ENCODE measurements around the gene BICRA. TPM values are rescaled to one million over a fixed set of nuclear protein-coding genes. Genes with fewer than 3 reads are reported as not detected.
"Not testable (repeated sequence)": the region's sequence is repeated elsewhere in the genome, so short reads cannot be mapped to it uniquely, and the experiment has no call there.

BICRA gene
- total RNA-seq, 1 donor from 2014 or later = 6.7 TPM

DNA sequence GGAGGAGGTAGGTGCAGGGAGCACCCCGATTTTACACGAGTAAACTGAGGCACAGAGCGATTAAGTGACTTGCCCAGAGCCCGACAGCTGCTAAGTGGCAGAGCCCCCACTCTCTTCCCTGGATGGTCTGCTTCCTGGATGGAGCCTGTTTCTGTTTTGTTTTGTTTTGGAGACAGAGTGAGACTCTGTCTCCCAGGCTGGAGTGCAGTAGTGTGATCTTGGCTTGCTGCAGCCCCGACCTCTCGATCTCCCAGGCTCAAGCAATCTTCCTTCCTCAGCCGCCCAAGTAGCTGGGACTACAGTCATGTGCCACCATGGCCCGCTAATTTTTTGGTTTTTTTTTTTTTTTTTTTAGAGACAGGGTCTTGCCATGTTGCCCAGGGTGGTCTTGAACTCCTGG, 17.3 kb downstream of the BICRA start:
- no peak for ATAC-seq
- DNase-seq (ENCODE audit: low spot score) = no peak

DNA sequence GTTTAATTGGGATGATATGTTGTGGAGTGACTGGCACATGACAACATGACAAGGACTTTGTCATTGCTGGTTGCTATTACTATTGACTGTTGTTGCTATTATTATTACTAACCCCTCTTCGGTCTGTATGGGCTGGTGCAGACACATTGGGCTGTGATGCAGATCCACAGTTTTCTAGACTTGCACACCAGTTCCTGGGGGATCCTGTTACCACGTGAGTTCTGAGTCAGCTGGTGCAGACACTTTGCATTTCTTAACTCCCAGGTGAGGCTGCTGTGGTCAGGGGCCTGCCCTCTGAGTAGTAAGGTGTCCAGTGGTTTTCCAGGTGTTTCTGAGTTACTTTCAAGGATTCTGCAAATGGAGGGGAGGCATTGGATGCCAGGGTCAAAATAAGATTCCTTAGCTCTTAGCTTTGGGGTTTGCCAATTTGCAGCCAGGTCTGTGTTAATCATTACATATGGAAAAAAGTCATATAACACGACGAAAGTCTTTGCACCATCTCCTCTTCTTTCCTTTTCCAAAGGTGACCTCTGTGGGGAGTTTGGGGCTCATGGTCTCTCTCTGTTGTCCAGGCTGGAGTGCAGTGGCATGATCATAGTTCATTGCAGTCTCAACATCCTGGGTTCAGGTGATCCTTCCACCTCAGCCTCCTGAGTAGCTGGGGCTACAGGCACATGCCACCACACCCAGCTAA, 19.3 kb downstream of the BICRA start:
- no peak for DNase-seq (ENCODE audit: low spot score)
- ATAC-seq = no peak

DNA sequence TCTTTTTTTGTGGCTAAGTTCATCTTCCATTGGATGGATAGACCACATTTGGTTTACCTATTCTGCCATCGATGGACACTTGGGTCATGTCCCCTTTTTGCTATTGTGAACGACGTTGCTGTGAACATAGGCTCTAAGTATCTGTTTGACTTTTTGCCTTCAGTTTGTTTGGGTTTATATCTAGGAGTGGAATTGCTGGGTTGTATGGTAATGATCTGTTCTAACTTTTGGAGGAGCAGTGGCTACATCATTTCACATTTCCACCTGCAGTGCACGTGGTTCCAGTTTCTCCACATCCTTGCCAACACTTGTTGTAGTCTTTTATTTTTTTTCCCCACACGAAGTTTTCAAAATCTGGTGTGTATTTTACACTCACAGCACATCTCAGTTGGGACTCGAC, 21.7 kb downstream of the BICRA start:
- no peak for DNase-seq (ENCODE audit: low spot score)
- no peak for ATAC-seq

GRCh38 chr19:47631681-47632446, 22.9 kb downstream of the BICRA start:
- DNase-seq (ENCODE audit: low spot score) (no peak), ATAC-seq (peak; percentile 9)

DNA sequence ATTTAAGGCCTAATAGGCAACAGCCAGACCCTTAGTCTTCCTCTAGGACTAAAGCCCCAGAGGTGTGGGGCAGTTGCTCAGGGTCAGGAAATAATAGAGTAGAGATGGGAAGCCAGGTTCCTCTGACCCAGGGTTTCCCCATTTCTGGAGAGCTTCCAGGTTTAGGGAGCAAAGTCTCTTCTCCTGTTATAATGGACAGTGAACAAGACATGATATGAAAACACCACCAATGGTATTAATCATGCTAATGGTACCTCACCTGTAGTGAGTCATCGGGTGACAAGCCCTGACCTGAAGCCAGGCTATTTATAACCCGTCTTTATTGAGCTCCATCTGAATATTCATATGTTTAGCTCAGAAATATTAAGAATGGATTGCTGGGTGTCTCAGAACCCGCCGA, 24.6 kb downstream of the BICRA start:
- DNase-seq (ENCODE audit: low spot score) = no peak
- peak; percentile 88 for ATAC-seq

DNA sequence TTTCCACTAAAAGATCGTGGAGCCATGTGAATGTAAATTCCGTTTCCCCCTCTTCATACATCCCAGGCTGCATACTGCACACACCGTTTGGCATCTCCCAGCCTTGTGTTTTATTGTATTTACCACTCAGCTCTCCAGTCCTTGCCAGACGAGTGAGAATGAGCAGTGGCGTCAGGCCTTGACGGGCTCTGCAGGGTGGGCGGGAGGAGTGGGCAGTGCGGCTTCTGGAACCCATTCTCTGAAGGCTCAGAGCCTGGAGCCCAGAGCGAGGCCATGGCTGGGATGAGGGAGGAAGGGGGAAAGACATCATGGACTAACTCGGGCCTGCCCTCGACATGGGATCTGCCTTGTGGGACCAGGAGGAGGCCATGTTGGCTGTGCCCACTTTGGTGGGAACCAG, 25.1 kb downstream of the BICRA start:
- ATAC-seq (no peak), DNase-seq (ENCODE audit: low spot score) (no peak)

GRCh38 chr19:47635152-47635754, 26.3 kb downstream of the BICRA start:
- DNase-seq (ENCODE audit: low spot score) = not testable (repeated sequence)
- peak; percentile 46 for ATAC-seq

DNA sequence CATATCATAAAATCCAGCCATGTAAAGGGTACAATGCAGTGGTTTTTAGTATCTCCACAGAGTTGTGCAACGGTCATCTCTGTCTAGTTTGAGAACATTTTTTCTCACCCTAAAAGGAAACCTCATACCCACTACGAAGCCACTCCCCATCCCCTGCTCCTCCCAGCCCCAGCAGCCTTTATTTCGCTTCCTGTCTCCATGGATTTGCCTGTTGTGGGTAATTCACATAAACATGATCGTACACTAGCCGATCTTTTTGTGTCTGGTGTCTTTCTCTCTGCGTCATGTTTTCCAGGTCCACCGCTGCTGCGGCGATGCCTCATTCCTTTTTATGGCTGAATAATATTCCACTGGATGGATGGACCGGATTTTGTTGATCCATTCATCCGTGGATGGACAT, 28.6 kb downstream of the BICRA start:
- ATAC-seq (no peak), DNase-seq (ENCODE audit: low spot score) (no peak)

DNA sequence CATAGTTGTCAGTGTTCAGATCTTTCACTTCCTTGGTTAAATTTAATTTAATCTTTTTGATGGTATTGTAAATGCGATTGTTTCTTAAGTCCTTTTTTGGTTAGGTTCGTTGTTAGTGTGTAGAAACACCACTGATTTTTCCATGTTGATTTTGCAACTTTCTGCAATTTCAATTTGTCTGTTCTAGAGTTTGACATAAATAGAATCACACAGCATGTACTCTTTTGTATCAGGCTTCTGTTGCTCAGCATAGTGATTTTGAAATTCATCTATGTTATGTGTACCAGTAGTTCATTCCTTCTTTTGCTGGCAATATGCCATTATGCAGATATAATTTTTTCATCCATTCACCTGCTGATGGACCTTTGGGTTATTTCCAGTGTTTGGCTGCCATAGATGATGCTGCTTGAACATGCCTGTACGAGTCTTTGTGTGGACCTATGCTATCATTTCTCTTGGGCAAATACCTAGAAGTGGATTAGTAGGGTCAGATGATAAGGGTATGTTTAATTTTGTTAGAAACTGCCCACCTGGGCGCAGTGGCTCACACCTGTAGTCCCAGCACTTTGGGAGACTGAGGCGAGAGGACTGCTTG, 33.1 kb downstream of the BICRA start:
- ATAC-seq (no peak), DNase-seq (ENCODE audit: low spot score) (no peak)

- ATAC-seq (no peak), DNase-seq (ENCODE audit: low spot score) (no peak)
Measured at GRCh38 chr19:47643281-47643680, 34.3 kb downstream of the BICRA start.

GRCh38 chr19:47644199-47644598, 35.3 kb downstream of the BICRA start:
- no peak for DNase-seq (ENCODE audit: low spot score)
- no peak for ATAC-seq

DNA sequence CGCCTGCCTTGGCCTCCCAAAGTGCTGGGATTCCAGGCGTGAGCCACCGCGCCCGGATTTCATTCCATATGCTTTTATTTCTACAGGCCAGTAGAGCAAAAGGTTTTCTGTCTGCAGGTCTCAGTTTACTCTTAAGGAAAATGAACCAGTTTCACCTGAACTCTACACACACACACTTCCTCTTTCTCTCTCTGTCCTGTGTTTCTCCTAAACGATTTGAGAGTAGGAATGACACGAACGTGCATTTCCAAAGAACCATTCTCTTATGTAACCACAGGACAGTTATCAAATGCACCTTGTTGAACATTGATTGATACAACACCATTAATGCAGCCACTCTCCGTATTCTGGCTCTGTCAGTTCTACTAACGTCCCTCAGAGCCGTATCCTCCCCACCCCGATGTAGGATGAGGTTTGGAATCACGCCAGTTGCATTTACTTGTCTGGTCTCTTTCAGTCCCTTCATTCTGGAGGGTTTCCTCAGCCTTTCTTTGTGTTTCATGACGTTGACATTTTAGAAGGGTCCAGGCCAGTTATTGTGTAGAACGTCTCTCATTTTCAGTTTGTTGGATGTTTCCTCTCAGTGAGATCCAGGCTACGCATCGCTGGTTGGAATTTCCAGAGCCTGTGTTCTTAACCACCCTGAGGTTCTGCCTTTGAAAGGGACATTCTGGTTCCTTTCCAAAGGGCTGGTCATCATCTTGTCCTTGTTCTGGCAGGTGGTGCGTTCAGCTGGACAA, 36.0 kb downstream of the BICRA start:
- DNase-seq (ENCODE audit: low spot score) (no peak), ATAC-seq (peak; percentile 27)

DNA sequence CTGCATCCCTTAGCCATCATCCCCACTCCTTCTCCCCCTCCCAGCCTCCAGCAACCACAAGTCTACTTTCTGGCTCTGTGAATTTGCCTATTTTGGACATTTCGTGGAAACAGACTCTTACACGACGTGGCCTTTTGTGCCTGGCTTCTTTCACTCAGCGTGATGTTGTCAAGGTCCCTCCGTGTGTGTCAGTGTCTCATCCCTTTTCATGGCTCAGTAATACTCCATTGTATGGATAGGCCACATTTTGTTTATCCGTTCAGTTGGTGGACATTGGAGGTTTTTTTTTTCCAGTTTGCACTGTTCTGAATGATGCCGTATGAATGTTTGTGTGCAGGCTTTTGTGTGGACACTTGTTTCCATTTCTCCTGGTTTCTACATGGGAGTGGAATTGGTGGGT, 38.0 kb downstream of the BICRA start:
- ATAC-seq (no peak), DNase-seq (ENCODE audit: low spot score) (no peak)

- DNase-seq (ENCODE audit: low spot score) = no peak
- ATAC-seq = no peak
Measured at GRCh38 chr19:47649588-47649987, 40.7 kb downstream of the BICRA start.

DNA sequence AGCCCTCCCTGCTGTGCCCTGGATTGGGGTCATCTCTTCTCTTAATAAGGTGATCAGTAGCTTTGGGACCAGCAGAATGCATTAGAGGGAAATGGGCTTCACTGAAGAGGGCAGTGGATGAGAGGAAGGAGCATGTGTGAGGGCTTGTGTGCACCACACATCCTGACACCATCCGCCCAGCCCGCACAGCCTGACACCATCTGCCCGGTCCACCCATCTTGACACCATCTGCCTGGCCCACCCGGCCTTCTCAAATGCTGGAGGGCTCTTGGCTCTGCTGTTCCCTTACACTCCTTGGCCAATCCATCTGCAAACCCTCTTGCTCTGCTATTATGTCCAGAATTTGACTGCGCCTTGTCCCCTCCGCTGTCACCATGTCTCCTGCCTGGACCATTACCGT, 41.8 kb downstream of the BICRA start:
- no peak for ATAC-seq
- DNase-seq (ENCODE audit: low spot score) = no peak

DNA sequence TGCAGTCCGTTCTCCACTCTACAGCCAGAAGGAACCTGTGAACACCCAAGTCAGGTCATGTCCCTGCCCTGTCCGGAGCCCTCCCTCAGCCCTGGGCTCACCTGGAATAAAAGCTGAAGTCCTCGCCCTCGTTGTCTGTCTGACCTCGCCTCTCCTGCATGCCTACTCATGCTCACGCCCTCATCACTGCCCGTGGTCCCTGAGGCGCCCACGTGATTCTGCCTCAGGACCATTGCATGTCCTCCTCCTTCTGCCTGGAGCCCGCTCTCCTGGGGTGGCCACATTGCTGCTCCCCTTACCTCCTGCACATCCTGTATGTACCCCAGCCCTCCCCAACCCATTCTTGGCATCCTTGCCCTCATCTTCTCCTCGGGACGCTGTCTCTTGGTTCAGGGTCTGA, 42.2 kb downstream of the BICRA start:
- no peak for ATAC-seq
- DNase-seq (ENCODE audit: low spot score) = no peak

DNA sequence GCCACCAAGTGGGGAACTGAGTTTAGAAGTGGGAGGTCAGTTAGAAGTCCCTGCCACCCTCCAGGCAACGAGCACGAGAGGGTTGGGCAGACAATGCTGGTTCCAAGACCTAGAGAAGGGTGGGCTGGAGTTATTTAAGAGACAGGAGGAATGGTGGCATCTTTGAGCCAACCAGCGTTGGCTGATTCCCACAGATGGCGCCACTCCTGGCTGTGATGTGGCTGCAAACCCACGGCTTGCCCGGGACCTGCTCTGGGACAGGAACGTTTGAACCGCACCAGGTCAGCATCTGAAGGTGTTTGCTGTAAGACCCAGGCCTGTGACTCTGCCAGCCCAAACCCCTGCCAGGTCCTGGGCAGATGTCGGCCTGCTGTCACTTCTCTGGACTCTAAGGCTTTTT, 42.8 kb downstream of the BICRA start:
- DNase-seq (ENCODE audit: low spot score) (no peak), ATAC-seq (no peak)

DNA sequence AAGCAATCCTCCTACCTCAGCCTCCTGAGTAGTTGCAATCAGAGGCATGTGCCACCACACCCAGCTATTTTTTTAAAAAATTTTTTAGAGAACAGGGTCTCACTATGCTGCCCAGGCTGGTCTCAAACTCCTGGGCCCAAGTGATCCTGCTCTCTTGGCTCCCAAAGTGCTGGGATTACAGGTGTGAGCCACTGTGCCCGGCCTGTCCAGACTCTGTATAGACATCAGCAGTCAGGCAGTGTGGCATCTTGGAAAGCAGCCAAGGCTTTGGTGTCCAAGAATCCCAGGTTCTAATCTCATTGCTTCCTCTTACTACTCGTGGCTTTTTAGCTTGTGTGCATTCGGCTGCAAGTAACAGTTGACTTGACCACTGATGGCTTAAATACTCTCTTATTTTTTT, 43.4 kb downstream of the BICRA start:
- ATAC-seq (no peak), DNase-seq (ENCODE audit: low spot score) (no peak)

DNA sequence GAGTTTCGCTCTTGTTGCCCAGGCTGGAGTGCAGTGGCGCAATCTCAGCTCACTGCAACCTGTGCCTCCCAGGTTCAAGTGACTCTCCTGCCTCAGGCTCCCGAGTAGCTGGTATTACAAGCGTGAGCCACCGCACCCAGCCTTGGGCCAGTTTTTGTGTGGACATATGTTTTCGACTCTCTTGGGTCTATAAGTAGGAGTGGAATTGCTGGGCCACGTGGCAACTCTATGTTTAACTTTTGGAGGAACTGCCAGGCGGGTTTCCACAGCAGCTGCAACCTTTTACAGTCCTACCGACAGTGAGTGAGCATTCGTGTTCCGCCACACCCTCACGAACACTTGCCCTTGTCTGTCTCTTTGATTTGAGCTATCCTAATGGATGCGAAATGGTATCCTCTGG, 44.9 kb downstream of the BICRA start:
- no peak for DNase-seq (ENCODE audit: low spot score)
- no peak for ATAC-seq

DNA sequence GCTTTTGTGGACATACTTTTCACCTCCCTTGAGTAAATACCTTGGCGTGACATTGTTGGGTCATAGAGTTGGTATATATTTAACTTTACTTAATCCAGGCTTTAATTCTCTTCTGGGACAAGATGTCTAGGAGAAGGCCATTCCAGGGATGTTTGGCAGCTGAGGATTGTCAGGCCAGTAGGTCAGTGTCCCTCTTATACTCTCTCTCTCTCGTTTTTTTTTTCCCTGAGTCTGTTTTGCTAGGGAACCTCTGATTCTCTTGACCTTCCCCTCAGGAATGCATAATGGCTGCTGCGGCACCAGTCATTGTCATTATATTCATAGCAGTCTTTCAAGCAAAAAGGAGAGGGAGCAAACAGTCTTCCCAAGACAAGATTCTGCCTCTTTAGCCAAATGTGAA, 48.8 kb downstream of the BICRA start:
- DNase-seq (ENCODE audit: low spot score) (no peak), ATAC-seq (no peak)

Measured in left lobe of liver (tissue), 2 donors.